WTC11 (cell line): ENCODE data around the gene OAS2. TPM values are rescaled to one million over a fixed set of nuclear protein-coding genes. Genes with fewer than 3 reads are reported as not detected.

Experiments
- ATAC-seq: fragments of 200-7000 bp; cut with Tn5 transposase; 2 replicates; pipeline ENCODE4 v1.10.0; 2021; ENCODE audit warnings: mild to moderate bottlenecking, moderate library complexity
- CTCF ChIA-PET: fragments of 300-600 bp; sonication (Branson Sonifier 250); formaldehyde crosslinking; loops from one replicate; lab custom pipeline; 2021; ENCODE audit warnings: antibody characterized with exemption; lab: Charles Lee
- POLR2A ChIA-PET: fragments of 350-600 bp; sonication (Branson Sonifier 250); formaldehyde crosslinking; loops from one replicate; lab custom pipeline; 2021; ENCODE audit warnings: antibody characterized with exemption; lab: Charles Lee
- DNase-seq: peaks from one replicate; pipeline ENCODE4 v3.0.0; 2021; ENCODE audit warnings: low spot score
- H3K27ac Mint-ChIP-seq: 2 replicates; pipeline ENCODE4 v1.8.0; 2021; ENCODE audit warnings: mixed read lengths
- H3K27me3 Mint-ChIP-seq: 2 replicates; pipeline ENCODE4 v1.8.0; 2021; ENCODE audit warnings: low read depth, mild to moderate bottlenecking, moderate library complexity, mixed read lengths
- H3K36me3 Mint-ChIP-seq: 2 replicates; pipeline ENCODE4 v1.8.0; 2021; ENCODE audit warnings: mixed read lengths
- H3K4me1 Mint-ChIP-seq: 2 replicates; pipeline ENCODE4 v1.8.0; 2022; ENCODE audit warnings: mixed read lengths
- H3K4me3 Mint-ChIP-seq: 2 replicates; pipeline ENCODE4 v1.8.0; 2021; ENCODE audit warnings: mild to moderate bottlenecking, moderate library complexity, mixed read lengths
- H3K9me3 Mint-ChIP-seq: 2 replicates; pipeline ENCODE4 v1.8.0; 2021; ENCODE audit warnings: mixed read lengths
- ATF3 ChIP-seq: sonication (generic); formaldehyde crosslinking; conservative IDR thresholded peaks from 2 replicates; pipeline ENCODE4 v1.8.1; 2022; ENCODE audit warnings: mild to moderate bottlenecking, missing genetic modification reagents
- ATF6 ChIP-seq: sonication (generic); formaldehyde crosslinking; IDR thresholded peaks from 2 replicates; pipeline ENCODE4 v1.8.1; 2023; ENCODE audit warnings: mild to moderate bottlenecking, missing genetic modification reagents
- CBFB ChIP-seq: sonication (generic); formaldehyde crosslinking; IDR thresholded peaks from 2 replicates; pipeline ENCODE4 v1.8.1; 2022; ENCODE audit warnings: mild to moderate bottlenecking, low read depth, missing genetic modification reagents
- CREB1 ChIP-seq: sonication (generic); formaldehyde crosslinking; IDR thresholded peaks from 2 replicates; pipeline ENCODE4 v1.8.0; 2023; ENCODE audit warnings: mild to moderate bottlenecking, missing genetic modification reagents
- E2F1 ChIP-seq: sonication (generic); formaldehyde crosslinking; IDR thresholded peaks from 2 replicates; pipeline ENCODE4 v1.8.0; 2022; ENCODE audit warnings: mild to moderate bottlenecking, missing genetic modification reagents
- FOXP1 ChIP-seq: sonication (generic); formaldehyde crosslinking; IDR thresholded peaks from 2 replicates; pipeline ENCODE4 v1.8.0; 2022; ENCODE audit warnings: missing genetic modification reagents, mild to moderate bottlenecking, moderate library complexity, borderline replicate concordance
- GTF2I ChIP-seq: fragments of 250-450 bp; sonication (Bioruptor Pico); conservative IDR thresholded peaks from 2 replicates; pipeline ENCODE4 v1.4.0; 2021; ENCODE audit warnings: mild to moderate bottlenecking
- IRF1 ChIP-seq: sonication (generic); formaldehyde crosslinking; IDR thresholded peaks from 2 replicates; pipeline ENCODE4 v1.8.0; 2023; ENCODE audit warnings: missing genetic modification reagents
- MAX ChIP-seq: sonication (generic); formaldehyde crosslinking; IDR thresholded peaks from 2 replicates; pipeline ENCODE4 v1.8.0; 2022; ENCODE audit warnings: mild to moderate bottlenecking, missing genetic modification reagents
- OVOL2 ChIP-seq: fragments of 250-450 bp; sonication (Bioruptor Pico); IDR thresholded peaks from 2 replicates; pipeline ENCODE4 v1.9.0; 2021; ENCODE audit warnings: mild to moderate bottlenecking, borderline replicate concordance
- PREB ChIP-seq: sonication (generic); formaldehyde crosslinking; IDR thresholded peaks from 2 replicates; pipeline ENCODE4 v1.8.1; 2022; ENCODE audit warnings: mild to moderate bottlenecking, missing genetic modification reagents, moderate library complexity, borderline replicate concordance
- SMAD3 ChIP-seq: sonication (generic); formaldehyde crosslinking; IDR thresholded peaks from 2 replicates; pipeline ENCODE4 v1.8.0; 2022; ENCODE audit warnings: missing genetic modification reagents, mild to moderate bottlenecking, borderline replicate concordance
- TEAD1 ChIP-seq: sonication (generic); formaldehyde crosslinking; IDR thresholded peaks from 2 replicates; pipeline ENCODE4 v1.8.0; 2022; ENCODE audit warnings: mild to moderate bottlenecking, missing genetic modification reagents
- TEAD4 ChIP-seq: sonication (generic); formaldehyde crosslinking; IDR thresholded peaks from 2 replicates; pipeline ENCODE4 v1.8.0; 2022; ENCODE audit warnings: mild to moderate bottlenecking, missing genetic modification reagents
- USF1 ChIP-seq: sonication (generic); formaldehyde crosslinking; IDR thresholded peaks from 2 replicates; pipeline ENCODE4 v1.8.0; 2022; ENCODE audit warnings: mild to moderate bottlenecking, missing genetic modification reagents
- USF2 ChIP-seq: sonication (generic); formaldehyde crosslinking; IDR thresholded peaks from 2 replicates; pipeline ENCODE4 v1.8.1; 2023; ENCODE audit warnings: mild to moderate bottlenecking, missing genetic modification reagents, moderate library complexity
- ZNF232 ChIP-seq: sonication (generic); formaldehyde crosslinking; IDR thresholded peaks from 2 replicates; pipeline ENCODE4 v1.8.0; 2022; ENCODE audit warnings: mild to moderate bottlenecking, missing genetic modification reagents
- total RNA-seq: library from RNA; stranded (reverse); gene quantifications from 3 replicates; pipeline ENCODE4 v1.2.3, GENCODE V29; 2021

Gene OAS2
- total RNA-seq, 1 experiment from 2014 or later, result 0.28 TPM

- H3K27ac Mint-ChIP-seq, result no peak within 1 kb of the TSS
- ATAC-seq, result peak; percentile 67
- DNase-seq, result peak; percentile 41
Measured at GRCh38 chr12:112937741-112938719, 40.3 kb upstream of the OAS2 start, which contains the start of gene OAS3. Gene OAS3, plus strand, starts transcription at chr12:112938474. Its CDS starts 57 bp downstream, at chr12:112938531.

More at GRCh38 chr12:112937741-112938719, 40.3 kb upstream of the OAS2 start, which contains the start of gene OAS3:
- Mint-ChIP-seq H3K36me3 (no peaks in the 10 kb centered on the region), H3K9me3 (no peaks in the 10 kb centered on the region; the same call in 1 of the 2 replicates), H3K27me3 (peaks cover 24% of the 10 kb centered on the region), H3K4me1 (peaks cover 9% of the 10 kb centered on the region), H3K4me3 (peak within 1 kb of the TSS; percentile 69)
- POLR2A ChIA-PET, result interaction anchor here (1.1 kb wide), 1 partner anchor 38 kb away, joined by 3 read pairs; no protein-coding TSS in a partner anchor
- TF ChIP-seq TEAD1 (CRISPR knock-in tag), result no peak
- no peak for TF ChIP-seq USF1 (CRISPR knock-in tag)
- TF ChIP-seq FOXP1, result peak; percentile 53; the same call in 1 of the 2 replicates
- no peak for TF ChIP-seq TEAD4 (CRISPR knock-in tag)
- TF ChIP-seq CREB1 (CRISPR knock-in tag), result no peak
- no peak for TF ChIP-seq USF2 (CRISPR knock-in tag)
- no peak for TF ChIP-seq SMAD3 (CRISPR knock-in tag)
- no peak; the same call in 1 of the 2 replicates for TF ChIP-seq GTF2I (CRISPR knock-in tag)
- TF ChIP-seq OVOL2, result no peak
- no peak for TF ChIP-seq MAX (CRISPR knock-in tag)
- no peak for TF ChIP-seq ZNF232 (CRISPR knock-in tag)
- TF ChIP-seq IRF1, result no peak
- TF ChIP-seq ATF6, result no peak
- TF ChIP-seq ATF3 (CRISPR knock-in tag), result no peak
- TF ChIP-seq E2F1 (CRISPR knock-in tag), result peak; percentile 18; the same call in 1 of the 2 replicates
- no peak for TF ChIP-seq CBFB (CRISPR knock-in tag)
- TF ChIP-seq PREB (CRISPR knock-in tag), result no peak
- CTCF ChIA-PET, result interaction anchor here (1.3 to 2.1 kb wide), 2 partner anchors 38 to 55 kb away, joined by 5 to 8 read pairs; no protein-coding TSS in a partner anchor
